Tibial artery (tissue), 4 donors: Measurements from ENCODE around the gene ST3GAL2.

ENCODE experiments used
- DNase-seq, 2 donors: peaks; one replicate each; pipeline ENCODE4 v3.0.0-alpha.2; 2019
- H3K27ac ChIP-seq, 2 donors: fragments of 200-600 bp; sonication (generic) in 1 of 2; 1 replicate in 1 of 2; 2 replicates in 1 of 2; pipeline ENCODE4 v1.5.1; 2018 to 2019; ENCODE audit warnings: mild to moderate bottlenecking in 1 of 2
- H3K27me3 ChIP-seq, 2 donors: fragments of 200-600 bp; sonication (generic) in 1 of 2; one replicate each; pipeline versions ENCODE4 v1.5.1 to v1.6.0; 2016 to 2019
- H3K36me3 ChIP-seq, 3 donors: fragments of 200-600 bp; sonication (generic) in 2 of 3; one replicate each; pipeline ENCODE4 v1.5.1; 2016 to 2019; ENCODE audit warnings: mild to moderate bottlenecking in 2 of 3
- H3K4me1 ChIP-seq, 4 donors: fragments of 200-600 bp; sonication (generic) in 2 of 4; 1 replicate in 3 of 4; 2 replicates in 1 of 4; pipeline ENCODE4 v1.5.1; 2016 to 2019
- H3K4me3 ChIP-seq, 2 donors: fragments of 200-600 bp; sonication (generic) in 1 of 2; 1 replicate in 1 of 2; 2 replicates in 1 of 2; pipeline ENCODE4 v1.5.1; 2018 to 2019; ENCODE audit warnings: mild to moderate bottlenecking in 2 of 2
- H3K9me3 ChIP-seq, 3 donors: fragments of 200-600 bp; sonication (generic) in 1 of 3; one replicate each; pipeline ENCODE4 v1.5.1; 2016 to 2019
- CTCF ChIP-seq, 2 experiments: fragments of 200-600 bp in 1 of 2; fragments of 450-650 bp in 1 of 2; IDR thresholded peaks; one replicate each; pipeline ENCODE4 v1.5.1; 2017 to 2019; ENCODE audit warnings: antibody characterized with exemption in 2 of 2, mild to moderate bottlenecking in 1 of 2, moderate library complexity in 1 of 2
- intact Hi-C: fragments of 100-400 bp; cut with DNase I; formaldehyde crosslinking; loops from one replicate; pipeline ENCODE4 v1.15.0; 2023; ENCODE audit warnings: low total_unique reads

ST3GAL2 gene

GRCh38 chr16:70480127-70481105 is 41.5 kb upstream of the ST3GAL2 start:
- Histone ChIP-seq H3K27me3 (no peaks in the 10 kb centered on the region), H3K4me3 (no peak overlapping the region), H3K36me3 (peaks cover 21 to 98% (median 63%) of the 10 kb centered on the region in 3 donors), H3K9me3 (no peaks in the 10 kb centered on the region), H3K27ac (no peak overlapping the region), H3K4me1 (peaks cover 0 to 15% (median 3%) of the 10 kb centered on the region in 4 donors)
- TF ChIP-seq CTCF (IDR thresholded peaks at IDR 0.05), result no peak
- intact Hi-C loops, result no loop called here
- no peak for DNase-seq

- peak in 1 of 2 donors; percentile 31 for DNase-seq
- intact Hi-C loops, result no loop called here
- Histone ChIP-seq H3K4me1 (peaks cover 0 to 15% (median 3%) of the 10 kb centered on the region in 4 donors), H3K27ac (no peak overlapping the region), H3K36me3 (peaks cover 27 to 98% (median 72%) of the 10 kb centered on the region in 3 donors), H3K4me3 (no peak overlapping the region), H3K27me3 (no peaks in the 10 kb centered on the region), H3K9me3 (no peaks in the 10 kb centered on the region)
- TF ChIP-seq CTCF (IDR thresholded peaks at IDR 0.05), result no peak
Observed at GRCh38 chr16:70478912-70479341, 40.0 kb upstream of the ST3GAL2 start.

GRCh38 chr16:70478169-70478568 is 39.3 kb upstream of the ST3GAL2 start:
- peaks cover 27 to 98% (median 72%) of the 10 kb centered on the region in 3 donors for H3K36me3 ChIP-seq
- TF ChIP-seq CTCF (IDR thresholded peaks at IDR 0.05), result no peak
- intact Hi-C loops, result no loop called here
- DNase-seq, result no peak
- no peaks in the 10 kb centered on the region for H3K27me3 ChIP-seq
- no peaks in the 10 kb centered on the region for H3K9me3 ChIP-seq
- H3K4me1 ChIP-seq, result peaks cover 0 to 15% (median 3%) of the 10 kb centered on the region in 4 donors
- H3K4me3 ChIP-seq, result no peak overlapping the region
- H3K27ac ChIP-seq, result no peak overlapping the region

- Histone ChIP-seq H3K27me3 (no peaks in the 10 kb centered on the region), H3K36me3 (peaks cover 27 to 100% (median 80%) of the 10 kb centered on the region in 3 donors), H3K9me3 (no peaks in the 10 kb centered on the region), H3K4me1 (peaks cover 0 to 9% (median 3%) of the 10 kb centered on the region in 4 donors), H3K4me3 (no peak overlapping the region), H3K27ac (peak overlapping the region in 1 of 2 donors; percentile 0)
- intact Hi-C loops, result no loop called here
- no peak for DNase-seq
- no peak for TF ChIP-seq CTCF (IDR thresholded peaks at IDR 0.05)
Observed at GRCh38 chr16:70476272-70477020, 37.5 kb upstream of the ST3GAL2 start.

- H3K27ac ChIP-seq, result no peak overlapping the region
- intact Hi-C loops, result no loop called here
- no peaks in the 10 kb centered on the region for H3K27me3 ChIP-seq
- no peak for DNase-seq
- H3K36me3 ChIP-seq, result peaks cover 27 to 100% (median 78%) of the 10 kb centered on the region in 3 donors
- TF ChIP-seq CTCF (IDR thresholded peaks at IDR 0.05), result no peak
- no peaks in the 10 kb centered on the region for H3K9me3 ChIP-seq
- H3K4me3 ChIP-seq, result no peak overlapping the region
- H3K4me1 ChIP-seq, result peaks cover 0 to 9% (median 3%) of the 10 kb centered on the region in 4 donors
Observed at GRCh38 chr16:70475054-70475871, 36.4 kb upstream of the ST3GAL2 start.
